Gastrocnemius medialis (tissue), 4 donors: Measurements from ENCODE around the gene TNS1. TPM values are rescaled to one million over a fixed set of nuclear protein-coding genes. Genes with fewer than 3 reads are reported as not detected.
A peak's percentile ranks its signal among the peaks of the same experiment; 100 is the strongest.

ENCODE experiments used
- ATAC-seq, 2 donors: fragments of 150-250 bp; one replicate each; pipeline ENCODE4 v1.9.1; 2016
- DNase-seq, 2 donors: peaks; one replicate each; pipeline ENCODE4 v3.0.0-alpha.2; 2019
- H3K27ac ChIP-seq, 4 donors: fragments of 200-600 bp; sonication (generic); 1 replicate in 1 of 4; 2 replicates in 3 of 4; pipeline ENCODE4 v1.5.1; 2016 to 2018; ENCODE audit warnings: mild to moderate bottlenecking in 2 of 4, moderate library complexity in 1 of 4
- H3K27me3 ChIP-seq, 3 donors: fragments of 200-600 bp; sonication (generic) in 2 of 3; 1 replicate in 1 of 3; 2 replicates in 2 of 3; pipeline versions ENCODE4 v1.5.1 to v1.6.0; 2016 to 2019; ENCODE audit warnings: mild to moderate bottlenecking in 1 of 3, moderate library complexity in 1 of 3
- H3K36me3 ChIP-seq, 2 donors: fragments of 200-600 bp; sonication (generic) in 1 of 2; one replicate each; pipeline ENCODE4 v1.5.1; 2017 to 2018
- H3K4me1 ChIP-seq, 2 donors: fragments of 200-600 bp; sonication (generic) in 1 of 2; one replicate each; pipeline ENCODE4 v1.5.1; 2016 to 2017; ENCODE audit warnings: mild to moderate bottlenecking in 2 of 2
- H3K4me3 ChIP-seq, 4 donors: fragments of 200-600 bp; sonication (generic) in 3 of 4; 1 replicate in 1 of 4; 2 replicates in 3 of 4; pipeline ENCODE4 v1.5.1; 2016 to 2019; ENCODE audit warnings: mild to moderate bottlenecking in 2 of 4
- H3K9me3 ChIP-seq, 3 donors: fragments of 200-600 bp; sonication (generic) in 2 of 3; 1 replicate in 1 of 3; 2 replicates in 2 of 3; pipeline ENCODE4 v1.5.1; 2016 to 2019
- CTCF ChIP-seq, 5 experiments: fragments of 450-650 bp in 3 of 5; fragments of 200-600 bp in 2 of 5; sonication (generic) in 2 of 5; IDR thresholded peaks in 4 of 5; conservative IDR thresholded peaks in 1 of 5; 1 replicate in 4 of 5; 2 replicates in 1 of 5; pipeline ENCODE4 v1.5.1; 2016 to 2019; ENCODE audit warnings: antibody characterized with exemption in 5 of 5, mild to moderate bottlenecking in 3 of 5, moderate library complexity in 3 of 5
- POLR2A ChIP-seq, 2 donors: fragments of 450-650 bp; IDR thresholded peaks; one replicate each; pipeline ENCODE4 v1.6.1; 2017; ENCODE audit warnings: antibody characterized with exemption in 2 of 2, mild to moderate bottlenecking in 2 of 2, moderate library complexity in 2 of 2
- in situ Hi-C, 4 donors: fragments of 200-750 bp; cut with MboI; loops; one replicate each; pipeline versions ENCODE4 v1.15.0 to v1.8.0; 2017; ENCODE audit warnings: low sequenced_read_pairs in 4 of 4
- intact Hi-C: fragments of 100-400 bp; cut with DNase I; formaldehyde crosslinking; loops from one replicate; pipeline ENCODE4 v1.15.1; 2023; ENCODE audit warnings: low total_unique reads
- total RNA-seq, 4 donors: library from RNA; depleted of rRNA; stranded (reverse); fragments of >200 nt; gene quantifications; one replicate each; pipeline versions ENCODE4 v1.1.0 to v1.2.3, GENCODE V29; 2016

The TNS1 gene
- total RNA-seq, 4 donors from 2014 or later: 407 to 670 (median 484) TPM

- Histone ChIP-seq H3K9me3 (no peaks in the 10 kb centered on the region), H3K27ac (peak overlapping the region; percentile 83 to 87 (median 85)), H3K4me3 (no peak overlapping the region), H3K27me3 (no peaks in the 10 kb centered on the region), H3K4me1 (peaks cover 79 to 80% of the 10 kb centered on the region in 2 donors), H3K36me3 (peaks cover 0 to 13% of the 10 kb centered on the region in 2 donors)
- intact Hi-C loops (no loop called here), in situ Hi-C loops (loop anchor here in 1 of 4 donors (5.0 kb wide), 1 partner anchor 76 kb away; no protein-coding TSS in a partner anchor)
- TF ChIP-seq POLR2A (IDR thresholded peaks at IDR 0.05) (no peak), CTCF (IDR thresholded peaks at IDR 0.05 in 4 of 5, conservative IDR thresholded peaks at IDR 0.05 in 1 of 5) (no peak)
- ATAC-seq: no peak
- no peak for DNase-seq
Observed at GRCh38 chr2:217868265-217868892, 134.4 kb downstream of the TNS1 start.

GRCh38 chr2:217866457-217866856, 136.3 kb downstream of the TNS1 start:
- in situ Hi-C loops: loop anchor here in 1 of 4 donors (5.0 kb wide), 1 partner anchor 74 kb away; no protein-coding TSS in a partner anchor
- TF ChIP-seq POLR2A (IDR thresholded peaks at IDR 0.05): no peak
- no peak for TF ChIP-seq CTCF (IDR thresholded peaks at IDR 0.05 in 4 of 5, conservative IDR thresholded peaks at IDR 0.05 in 1 of 5)
- DNase-seq (peak; percentile 67 to 84), ATAC-seq (peak; percentile 61 to 71)
- intact Hi-C loops: no loop called here
- no peaks in the 10 kb centered on the region for H3K27me3 ChIP-seq
- H3K4me3 ChIP-seq: no peak overlapping the region
- peaks cover 0 to under 1% of the 10 kb centered on the region in 2 donors for H3K36me3 ChIP-seq
- no peaks in the 10 kb centered on the region for H3K9me3 ChIP-seq
- peak overlapping the region; percentile 77 to 87 (median 85) for H3K27ac ChIP-seq
- peaks cover 82 to 84% of the 10 kb centered on the region in 2 donors for H3K4me1 ChIP-seq

GRCh38 chr2:217864963-217865772, 137.6 kb downstream of the TNS1 start:
- ATAC-seq: no peak
- no peaks in the 10 kb centered on the region for H3K27me3 ChIP-seq
- peaks cover 74 to 83% of the 10 kb centered on the region in 2 donors for H3K4me1 ChIP-seq
- no peaks in the 10 kb centered on the region for H3K36me3 ChIP-seq
- peak in 1 of 2 donors; percentile 12 for DNase-seq
- in situ Hi-C loops: loop anchor here in 1 of 4 donors (5.0 kb wide), 1 partner anchor 73 kb away; no protein-coding TSS in a partner anchor
- no peak for TF ChIP-seq CTCF (IDR thresholded peaks at IDR 0.05 in 4 of 5, conservative IDR thresholded peaks at IDR 0.05 in 1 of 5)
- TF ChIP-seq POLR2A (IDR thresholded peaks at IDR 0.05): no peak
- peak overlapping the region; percentile 77 to 87 (median 85) for H3K27ac ChIP-seq
- H3K9me3 ChIP-seq: no peaks in the 10 kb centered on the region
- H3K4me3 ChIP-seq: no peak overlapping the region
- intact Hi-C loops: loop anchor here (5.0 kb wide), 1 partner anchor 38 kb away; no protein-coding TSS in a partner anchor

- no peak overlapping the region for H3K4me3 ChIP-seq
- TF ChIP-seq POLR2A (IDR thresholded peaks at IDR 0.05) (no peak), CTCF (IDR thresholded peaks at IDR 0.05 in 4 of 5, conservative IDR thresholded peaks at IDR 0.05 in 1 of 5) (no peak)
Observed at GRCh38 chr2:217863883-217864282, 138.9 kb downstream of the TNS1 start.

More at GRCh38 chr2:217863883-217864282, 138.9 kb downstream of the TNS1 start:
- no peaks in the 10 kb centered on the region for H3K27me3 ChIP-seq
- ATAC-seq (no peak), DNase-seq (peak in 1 of 2 donors; percentile 39)
- intact Hi-C loops (loop anchor here (5.0 kb wide), 1 partner anchor 37 kb away; no protein-coding TSS in a partner anchor), in situ Hi-C loops (no loop called here)
- peaks cover 74 to 83% of the 10 kb centered on the region in 2 donors for H3K4me1 ChIP-seq
- H3K9me3 ChIP-seq: no peaks in the 10 kb centered on the region
- peak overlapping the region; percentile 14 to 84 (median 60) for H3K27ac ChIP-seq
- no peaks in the 10 kb centered on the region for H3K36me3 ChIP-seq
